ENCODE data around the gene TAF6L.

GRCh38 chr11:62823677-62824076 is 52.5 kb downstream of the TAF6L start:
- TF ChIP-seq CTCF (IDR thresholded peaks at IDR 0.05) (no peak), POLR2A (IDR thresholded peaks at IDR 0.05) (no peak)
